ENCODE measurements around the gene SH3D21. TPM values are rescaled to one million over a fixed set of nuclear protein-coding genes. Genes with fewer than 3 reads are reported as not detected.

The SH3D21 gene
- total RNA-seq, 2 donors from 2014 or later, result 3.9 to 5.6 TPM

DNA sequence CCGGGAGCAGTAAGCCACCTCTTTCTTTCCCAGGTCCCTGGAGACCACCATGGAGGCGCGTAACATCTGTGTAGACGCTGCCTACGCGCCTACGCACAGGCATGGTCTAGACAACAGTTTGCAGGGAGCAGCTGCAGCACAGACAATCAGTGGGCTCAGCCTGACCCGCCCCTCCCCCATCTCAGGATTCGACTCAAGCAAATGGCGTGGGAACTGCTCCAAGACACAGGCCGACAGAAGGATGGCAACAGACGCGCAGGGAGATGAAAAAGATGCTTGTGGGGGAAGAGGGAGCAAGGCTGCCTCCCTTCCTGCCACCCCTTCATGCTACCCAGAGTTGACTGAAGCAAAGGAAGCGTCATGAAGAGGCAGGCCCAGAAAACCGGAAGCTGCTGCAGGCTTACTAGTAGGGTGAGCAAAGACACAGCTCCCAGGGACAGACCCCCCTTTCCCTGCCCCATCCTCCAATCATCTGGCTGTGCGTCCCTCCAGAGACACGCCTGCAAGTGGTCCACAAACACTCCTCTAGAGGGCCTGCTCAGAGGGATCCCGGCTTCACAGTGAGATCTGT lies 60.0 kb downstream of the SH3D21 start:
- no peak for ATAC-seq (ENCODE audit: insufficient number of reproducible peaks, low FRiP score, low read depth)
- Histone ChIP-seq H3K36me3 (peaks cover 5% of the 10 kb centered on the region), H3K9me3 (no peaks in the 10 kb centered on the region), H3K4me3 (no peak overlapping the region), H3K27me3 (replicated peaks; ENCODE audit: insufficient read depth) (no peaks in the 10 kb centered on the region), H3K4me1 (ENCODE audit: control insufficient read depth in 1 of 2, low read depth in 2 of 2) (peaks cover 12 to 28% of the 10 kb centered on the region in 2 donors), H3K27ac (peak overlapping the region in 1 of 2 donors; percentile 20)
- TF ChIP-seq, protein P1, sequence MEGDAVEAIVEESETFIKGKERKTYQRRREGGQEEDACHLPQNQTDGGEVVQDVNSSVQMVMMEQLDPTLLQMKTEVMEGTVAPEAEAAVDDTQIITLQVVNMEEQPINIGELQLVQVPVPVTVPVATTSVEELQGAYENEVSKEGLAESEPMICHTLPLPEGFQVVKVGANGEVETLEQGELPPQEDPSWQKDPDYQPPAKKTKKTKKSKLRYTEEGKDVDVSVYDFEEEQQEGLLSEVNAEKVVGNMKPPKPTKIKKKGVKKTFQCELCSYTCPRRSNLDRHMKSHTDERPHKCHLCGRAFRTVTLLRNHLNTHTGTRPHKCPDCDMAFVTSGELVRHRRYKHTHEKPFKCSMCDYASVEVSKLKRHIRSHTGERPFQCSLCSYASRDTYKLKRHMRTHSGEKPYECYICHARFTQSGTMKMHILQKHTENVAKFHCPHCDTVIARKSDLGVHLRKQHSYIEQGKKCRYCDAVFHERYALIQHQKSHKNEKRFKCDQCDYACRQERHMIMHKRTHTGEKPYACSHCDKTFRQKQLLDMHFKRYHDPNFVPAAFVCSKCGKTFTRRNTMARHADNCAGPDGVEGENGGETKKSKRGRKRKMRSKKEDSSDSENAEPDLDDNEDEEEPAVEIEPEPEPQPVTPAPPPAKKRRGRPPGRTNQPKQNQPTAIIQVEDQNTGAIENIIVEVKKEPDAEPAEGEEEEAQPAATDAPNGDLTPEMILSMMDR (IDR thresholded peaks at IDR 0.05), result no peak
- DNase-seq (ENCODE audit: low spot score), result no peak

- no peaks in the 10 kb centered on the region for H3K9me3 ChIP-seq
- ATAC-seq (ENCODE audit: insufficient number of reproducible peaks, low FRiP score, low read depth), result no peak
- TF ChIP-seq, protein P1 (IDR thresholded peaks at IDR 0.05), result no peak
- no peak for DNase-seq (ENCODE audit: low spot score)
- no peaks in the 10 kb centered on the region for H3K27me3 ChIP-seq (replicated peaks; ENCODE audit: insufficient read depth)
- peaks cover 5% of the 10 kb centered on the region for H3K36me3 ChIP-seq
- no peak overlapping the region for H3K4me3 ChIP-seq
- no peak overlapping the region for H3K27ac ChIP-seq
- peaks cover 18 to 37% of the 10 kb centered on the region in 2 donors for H3K4me1 ChIP-seq (ENCODE audit: control insufficient read depth in 1 of 2, low read depth in 2 of 2)
These were observed 60.9 kb downstream of the SH3D21 start for GRCh38 chr1:36367066-36367465.

GRCh38 chr1:36367798-36368197 lies 61.6 kb downstream of the SH3D21 start:
- TF ChIP-seq, protein P1 (IDR thresholded peaks at IDR 0.05), result no peak
- ATAC-seq (ENCODE audit: insufficient number of reproducible peaks, low FRiP score, low read depth) (no peak), DNase-seq (ENCODE audit: low spot score) (no peak)
- H3K4me1 ChIP-seq (ENCODE audit: control insufficient read depth in 1 of 2, low read depth in 2 of 2), result peaks cover 23 to 43% of the 10 kb centered on the region in 2 donors
- H3K27me3 ChIP-seq (replicated peaks; ENCODE audit: insufficient read depth), result no peaks in the 10 kb centered on the region
- H3K36me3 ChIP-seq, result peaks cover 3% of the 10 kb centered on the region
- no peaks in the 10 kb centered on the region for H3K9me3 ChIP-seq
- H3K4me3 ChIP-seq, result no peak overlapping the region
- no peak overlapping the region for H3K27ac ChIP-seq

GRCh38 chr1:36369061-36369861 lies 63.1 kb downstream of the SH3D21 start:
- H3K27me3 ChIP-seq (replicated peaks; ENCODE audit: insufficient read depth), result no peaks in the 10 kb centered on the region
- no peaks in the 10 kb centered on the region for H3K36me3 ChIP-seq
- H3K27ac ChIP-seq, result no peak overlapping the region
- TF ChIP-seq, protein P1 (IDR thresholded peaks at IDR 0.05), result peak; percentile 97
- DNase-seq (ENCODE audit: low spot score) (peak; percentile 58), ATAC-seq (ENCODE audit: insufficient number of reproducible peaks, low FRiP score, low read depth) (peak; percentile 22)
- no peaks in the 10 kb centered on the region for H3K9me3 ChIP-seq
- peaks cover 38 to 58% of the 10 kb centered on the region in 2 donors for H3K4me1 ChIP-seq (ENCODE audit: control insufficient read depth in 1 of 2, low read depth in 2 of 2)
- no peak overlapping the region for H3K4me3 ChIP-seq

Other genes starting within 250 kb of the SH3D21 start
- gene TEKT2, start 222.3 kb upstream of the SH3D21 start, total RNA-seq, result not detected
- 10 to 100 TPM; 34.0 to 34.1 TPM for gene ADPRS, start 217.5 kb upstream of the SH3D21 start, total RNA-seq
- gene COL8A2, start 181.1 kb upstream of the SH3D21 start, total RNA-seq, result 100 to 1,000 TPM in 1 of 2 donors, 10 to 100 TPM in 1; 41.6 to 126 TPM
- gene TRAPPC3, start 156.9 kb upstream of the SH3D21 start, total RNA-seq, result 10 to 100 TPM; 78.5 to 92.3 TPM
- 100 to 1,000 TPM; 170 to 186 TPM for gene MAP7D1, start 150.2 kb upstream of the SH3D21 start, total RNA-seq
- gene THRAP3, start 81.9 kb upstream of the SH3D21 start, total RNA-seq, result 100 to 1,000 TPM in 1 of 2 donors, 10 to 100 TPM in 1; 49.3 to 111 TPM
- gene EVA1B, start 17.3 kb downstream of the SH3D21 start, total RNA-seq, result 100 to 1,000 TPM; 107 to 189 TPM
- gene STK40, start 79.6 kb downstream of the SH3D21 start, total RNA-seq, result 10 to 100 TPM; 60.3 to 61.5 TPM
- gene LSM10, start 91.5 kb downstream of the SH3D21 start, total RNA-seq, result 10 to 100 TPM; 14.4 to 34.4 TPM
- gene OSCP1, start 144.1 kb downstream of the SH3D21 start, total RNA-seq, result 10 to 100 TPM; 11.5 to 16.9 TPM
- gene MRPS15, start 158.0 kb downstream of the SH3D21 start, total RNA-seq, result 10 to 100 TPM; 27.4 to 42.9 TPM
- 10 to 100 TPM; 28.6 to 43.7 TPM for gene CSF3R, start 176.5 kb downstream of the SH3D21 start, total RNA-seq

Data from thoracic aorta (tissue), 2 donors.